HG03066 (cell line): ENCODE results near the gene GALNT18.

Experiments
- ATAC-seq: cut with Tn5 transposase; IDR thresholded peaks from one replicate; pipeline ENCODE4 v1.9.1; 2021; ENCODE audit warnings: low read depth; ENCODE audit not compliant: unreplicated experiment

Gene GALNT18

GRCh38 chr11:11621573-11622339 is at the start of gene GALNT18:
TSS of gene GALNT18 (minus strand) at chr11:11622005.
- ATAC-seq, result peak; percentile 95

DNA sequence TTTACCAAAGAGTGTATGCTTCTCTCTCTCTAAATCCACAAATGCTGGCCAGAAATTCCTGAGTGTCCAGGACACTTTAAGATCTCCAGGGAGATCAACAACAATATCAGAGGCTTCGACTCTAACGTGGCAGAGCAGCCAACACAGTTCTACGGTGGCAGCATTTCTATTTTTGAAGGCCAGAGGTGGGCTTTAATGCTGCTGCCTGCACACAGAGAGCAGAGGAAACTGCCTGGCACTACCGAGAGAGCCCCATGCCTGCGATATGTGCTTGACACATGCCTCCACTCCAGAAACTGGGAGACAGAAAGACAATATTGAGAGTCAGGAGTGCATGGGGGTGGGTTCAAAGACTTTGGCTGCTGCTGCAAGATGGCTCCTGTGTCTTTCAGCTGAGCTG is 48.8 kb upstream of the GALNT18 start:
- no peak for ATAC-seq

DNA sequence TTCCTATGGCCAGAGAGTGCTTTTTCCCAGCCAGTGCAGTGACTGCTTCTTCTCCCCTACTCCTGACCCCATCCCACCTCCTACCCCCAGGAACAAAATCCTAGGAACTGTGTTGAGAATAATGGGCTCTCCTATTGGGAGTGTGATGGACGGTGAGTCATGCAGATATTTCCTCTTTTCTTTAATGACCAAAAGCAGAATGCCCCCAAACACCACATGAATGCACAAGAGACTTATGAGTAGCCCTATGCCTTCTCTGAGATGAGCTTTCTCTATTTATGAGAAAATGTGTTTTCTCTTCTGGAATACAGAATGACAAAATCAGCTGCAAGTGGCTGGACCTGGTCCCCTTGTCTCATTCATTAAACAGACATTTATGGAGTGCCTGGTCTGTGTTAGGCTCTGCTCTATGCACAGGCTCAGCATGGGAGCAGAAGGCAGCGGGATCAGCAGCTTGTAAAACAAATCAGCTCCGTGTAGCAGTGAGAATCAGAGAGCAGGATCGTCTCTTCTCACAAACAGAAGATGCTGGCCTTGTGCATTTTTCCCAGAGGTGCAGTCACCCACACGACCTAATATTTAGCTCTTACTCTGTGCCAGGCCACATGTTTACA is 47.5 kb upstream of the GALNT18 start:
- ATAC-seq, result no peak

DNA sequence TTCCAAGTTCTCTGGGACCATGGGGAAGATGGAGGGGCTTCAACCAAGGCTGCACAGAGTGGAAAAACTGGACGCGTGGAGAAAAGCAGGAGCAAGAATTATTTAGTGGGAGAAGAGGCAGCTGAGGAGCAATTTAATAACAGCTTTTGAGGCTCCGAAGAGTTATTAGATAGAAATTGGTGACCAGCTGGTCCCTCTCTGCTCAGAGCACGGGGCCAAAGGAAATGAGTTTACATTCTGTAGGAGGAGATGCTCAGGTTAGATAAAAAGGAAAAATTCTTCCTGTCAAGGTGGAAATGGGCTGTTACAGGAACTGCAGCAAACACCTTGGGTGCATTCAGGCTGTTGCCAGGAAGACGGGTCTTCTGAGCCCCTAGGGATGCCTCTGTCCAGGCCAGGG is 47.0 kb upstream of the GALNT18 start:
- no peak for ATAC-seq

DNA sequence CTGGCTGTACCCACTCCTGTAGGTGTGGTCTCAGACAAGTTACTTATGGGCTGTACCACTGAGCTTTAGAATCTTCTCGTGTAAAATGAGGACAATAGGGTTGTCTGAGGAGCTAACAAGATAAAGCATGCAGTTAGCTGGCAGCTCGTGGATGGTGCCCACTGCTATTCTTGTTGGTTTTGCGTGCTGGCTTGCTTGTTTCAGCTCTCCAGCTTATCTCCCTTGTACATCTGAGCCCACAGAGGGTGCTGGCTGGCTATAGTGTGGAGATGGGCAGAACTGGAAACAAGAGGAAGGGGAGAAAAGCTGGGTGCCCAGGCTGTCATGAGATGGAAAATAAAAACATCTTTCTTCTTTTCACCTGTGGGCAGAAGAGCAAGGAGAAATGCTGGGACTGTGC is 46.5 kb upstream of the GALNT18 start:
- ATAC-seq, result no peak

GRCh38 chr11:11667056-11667455 is 45.3 kb upstream of the GALNT18 start:
- ATAC-seq, result no peak

DNA sequence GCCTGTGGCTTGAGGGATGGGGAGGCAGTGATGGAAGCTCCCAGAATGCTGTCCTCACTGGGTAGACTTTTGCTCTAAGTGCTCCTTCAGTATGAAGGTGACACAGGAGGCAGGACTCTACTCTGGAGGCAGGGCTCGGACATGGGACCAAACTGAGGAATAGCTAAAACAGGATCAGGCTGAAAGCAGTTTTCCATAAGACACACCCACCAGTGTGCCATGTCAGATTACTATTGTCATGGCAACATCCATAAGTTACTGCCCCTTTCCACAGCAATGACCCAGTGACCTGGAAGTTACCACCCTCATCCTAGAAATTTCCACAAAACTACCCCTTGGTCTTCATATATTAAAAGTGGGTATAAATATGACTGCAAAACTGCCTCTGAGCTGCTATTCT is 43.6 kb upstream of the GALNT18 start:
- ATAC-seq, result no peak

DNA sequence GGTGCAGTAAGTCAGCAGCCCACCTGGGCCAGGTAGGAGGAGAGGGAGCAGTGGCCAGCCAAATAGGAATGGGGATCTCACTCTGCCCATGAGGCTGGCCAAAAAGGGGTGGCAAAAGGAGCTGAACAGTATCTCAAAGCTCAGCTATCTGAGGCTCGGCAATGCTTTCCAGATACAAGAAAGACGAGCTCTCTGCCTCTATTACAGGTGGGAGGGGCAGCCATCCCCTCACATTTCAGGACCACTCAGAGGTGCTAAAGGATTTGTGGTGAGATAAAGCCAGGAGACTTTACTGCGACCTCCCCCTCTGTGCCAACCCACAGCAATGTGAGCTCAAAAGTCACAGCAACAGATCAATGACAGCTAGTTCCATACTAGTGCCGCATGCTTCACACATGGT is 42.1 kb upstream of the GALNT18 start:
- ATAC-seq, result no peak

DNA sequence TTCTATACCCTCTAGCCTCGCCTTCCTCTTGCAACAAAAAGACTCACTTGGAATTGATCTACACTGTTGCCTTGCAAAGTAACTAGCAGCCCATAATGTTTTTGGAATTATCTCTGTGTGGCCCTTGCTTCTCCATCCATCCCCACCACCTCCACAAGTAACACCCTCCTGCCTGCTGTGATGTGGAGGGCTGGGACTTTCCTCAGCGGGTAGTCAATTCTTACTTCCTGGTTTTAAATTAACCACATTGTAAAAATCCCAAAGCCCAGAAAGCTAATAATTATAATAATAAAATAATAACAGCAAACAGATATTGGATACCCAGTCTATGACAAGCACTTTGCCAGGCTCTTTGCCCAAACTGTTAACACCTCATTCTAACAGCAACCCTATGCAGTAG is 40.8 kb upstream of the GALNT18 start:
- ATAC-seq, result no peak

- ATAC-seq, result no peak
These were observed 39.7 kb upstream of the GALNT18 start for GRCh38 chr11:11661326-11662040.

- no peak for ATAC-seq
These were observed 38.5 kb upstream of the GALNT18 start for GRCh38 chr11:11660363-11660740.

DNA sequence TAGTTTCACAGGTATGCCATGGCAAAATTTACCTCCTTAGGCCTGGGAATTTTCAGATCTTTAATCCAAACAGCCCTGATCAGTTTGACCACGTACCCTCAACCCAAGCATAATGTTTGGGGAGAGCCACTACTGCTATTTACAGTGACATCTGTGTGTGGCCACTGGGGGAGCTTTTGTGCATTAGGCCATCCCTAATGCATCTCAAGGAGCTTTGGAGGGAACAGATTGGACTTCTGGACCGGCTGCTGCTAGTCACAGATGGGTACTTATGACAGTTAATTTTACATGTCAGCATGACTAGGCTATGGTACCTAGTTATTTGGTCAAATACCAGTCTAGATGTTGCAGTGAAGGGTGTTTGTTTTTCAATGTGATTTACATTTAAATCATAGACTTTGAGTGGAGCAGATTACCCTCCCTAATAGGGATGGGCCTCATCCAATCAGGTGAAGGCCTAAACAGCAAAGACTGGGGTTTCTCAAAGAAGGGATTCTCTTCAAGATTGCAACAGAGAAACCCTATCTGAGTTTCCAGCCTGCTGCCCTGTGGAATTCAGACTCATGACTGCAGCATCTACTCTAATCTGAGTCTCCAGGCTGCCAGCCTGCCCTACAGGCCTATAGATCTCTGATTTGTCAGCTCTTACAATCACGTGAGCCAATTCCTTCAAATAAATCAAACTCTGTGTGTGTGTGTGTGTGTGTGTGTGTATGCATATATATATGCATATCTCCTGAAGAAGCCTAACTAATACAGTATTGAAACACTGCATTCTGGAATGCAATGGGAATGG is 38.0 kb upstream of the GALNT18 start:
- no peak for ATAC-seq

- no peak for ATAC-seq
These were observed 35.6 kb upstream of the GALNT18 start for GRCh38 chr11:11657218-11657955.

- ATAC-seq, result no peak
These were observed 19.8 kb upstream of the GALNT18 start for GRCh38 chr11:11641581-11641980.

DNA sequence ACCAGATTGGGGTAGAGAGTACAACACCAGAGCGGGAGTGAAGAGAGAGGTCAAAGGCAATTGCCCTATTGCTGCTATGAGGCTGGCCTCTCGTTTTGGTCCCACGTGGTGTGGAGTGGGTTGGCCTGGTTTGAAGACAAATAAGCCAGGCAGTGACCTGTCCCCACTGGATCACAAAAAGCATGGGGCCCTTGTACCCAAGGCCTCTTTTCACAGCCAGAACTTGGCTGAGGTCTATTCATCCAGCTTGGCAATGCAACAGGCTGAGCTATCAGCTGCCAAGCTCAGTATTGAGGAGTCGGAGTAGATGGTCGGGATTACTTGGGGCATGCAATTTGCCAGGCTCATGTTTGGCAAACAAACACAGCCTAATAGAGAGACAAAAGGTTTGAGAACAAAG is 19.2 kb upstream of the GALNT18 start:
- ATAC-seq, result no peak

- no peak for ATAC-seq
These were observed 18.3 kb upstream of the GALNT18 start for GRCh38 chr11:11640152-11640551.

DNA sequence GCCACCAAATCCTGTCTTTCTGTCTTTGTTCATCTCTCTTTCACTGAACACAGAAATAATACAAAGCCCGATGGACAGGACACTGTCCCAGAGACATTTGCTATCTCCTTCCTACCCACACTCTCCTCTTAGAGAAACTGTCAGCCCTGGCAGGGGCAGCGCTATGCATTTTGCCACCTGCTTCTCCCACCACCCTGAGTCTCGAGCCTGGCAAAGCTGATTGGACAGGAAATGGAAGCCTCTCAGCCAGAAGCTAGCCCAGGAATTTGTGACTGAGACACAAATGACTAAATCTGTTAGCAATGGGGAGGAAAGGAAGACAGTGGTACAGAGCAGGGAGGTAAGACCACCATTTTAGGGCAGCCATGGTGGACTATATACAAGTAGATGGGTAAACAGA is 14.9 kb upstream of the GALNT18 start:
- ATAC-seq, result no peak

GRCh38 chr11:11635443-11635842 is 13.6 kb upstream of the GALNT18 start:
- no peak for ATAC-seq

GRCh38 chr11:11629368-11629767 is 7.6 kb upstream of the GALNT18 start:
- ATAC-seq, result no peak

GRCh38 chr11:11628651-11629050 is 6.8 kb upstream of the GALNT18 start:
- ATAC-seq, result no peak
